NCI-H1092 treated with DMSO at 0.1 percent for 48 hours (cell line): ENCODE results near the gene B4GAT1.

Source experiments
- DNase-seq: peaks from one replicate; lab custom pipeline; 2025; lab: John Stamatoyannopoulos, UW

Gene B4GAT1

DNA sequence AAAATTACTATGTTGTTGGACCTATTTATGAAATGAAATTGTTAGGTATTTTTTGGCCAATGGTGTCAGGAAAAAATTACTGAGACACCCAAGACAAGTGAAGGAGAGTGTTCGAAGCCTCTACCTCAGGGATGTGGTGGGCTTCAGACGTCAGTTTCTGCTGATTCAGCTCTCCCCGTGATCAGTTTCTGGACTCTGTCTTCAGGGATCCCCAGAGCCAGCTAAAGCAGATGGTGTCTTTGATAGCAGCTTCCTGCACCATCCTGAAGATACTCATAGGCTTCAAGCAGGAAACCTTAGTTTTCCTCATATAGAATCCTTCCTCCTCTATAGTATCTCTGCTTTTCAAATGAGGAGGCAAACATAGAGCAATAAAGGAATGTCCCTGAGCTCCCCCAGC, 38.0 kb downstream of the B4GAT1 start:
- no peak for DNase-seq

- DNase-seq, result no peak
These were observed 44.8 kb downstream of the B4GAT1 start for GRCh38 chr11:66302656-66303055.

DNA sequence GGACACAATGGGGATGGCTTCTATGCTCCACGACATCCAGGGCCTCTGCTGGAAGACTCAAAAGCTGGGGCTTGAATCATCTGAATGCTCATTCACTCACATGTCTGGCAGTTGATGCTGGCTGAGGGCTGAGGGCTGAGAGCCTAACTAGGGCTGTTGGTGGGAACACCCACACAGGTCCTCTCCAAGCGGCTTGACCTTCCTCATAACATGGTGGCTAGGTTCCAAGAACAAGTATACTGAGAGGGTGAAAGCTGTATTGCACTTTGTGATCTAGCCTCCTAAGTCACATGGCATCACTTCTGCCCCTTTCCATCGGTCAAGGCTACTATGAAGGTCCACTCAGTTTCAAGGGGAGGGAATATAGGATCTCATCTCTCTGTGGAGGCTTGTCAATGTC, 48.2 kb downstream of the B4GAT1 start:
- DNase-seq, result no peak

DNA sequence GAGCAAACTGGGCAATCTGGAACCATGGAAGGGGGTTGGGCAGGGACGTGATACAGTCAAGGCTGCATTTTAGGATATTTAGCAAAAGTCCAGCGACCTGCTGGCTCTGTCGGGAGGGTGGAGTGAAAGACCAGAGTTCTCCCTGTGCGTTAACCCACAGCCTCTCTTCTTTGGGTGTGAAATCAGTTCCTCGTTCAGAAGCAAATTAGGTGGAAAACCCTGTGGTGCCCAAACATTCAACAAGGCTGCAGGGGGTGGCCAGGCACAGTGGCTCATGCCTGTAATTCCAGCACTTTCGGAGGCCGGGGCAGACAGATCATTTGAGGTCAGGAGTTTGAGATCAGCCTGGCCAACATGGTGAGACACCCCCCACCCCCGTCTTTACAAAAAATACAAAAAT, 49.8 kb downstream of the B4GAT1 start:
- DNase-seq, result no peak
